Adrenal gland (tissue), 5 donors: ENCODE measurements around the gene CRYBG2.

Source experiments
- CTCF ChIP-seq, 6 experiments: fragments of 450-650 bp in 4 of 6; fragments of 200-600 bp in 2 of 6; sonication (generic) in 1 of 6; IDR thresholded peaks; 1 replicate in 5 of 6; 2 replicates in 1 of 6; pipeline versions ENCODE4 v1.5.1 to v1.8.0; 2016 to 2021; ENCODE audit warnings: antibody characterized with exemption in 6 of 6, mild to moderate bottlenecking in 2 of 6, moderate library complexity in 1 of 6
- POLR2A ChIP-seq, 2 donors: fragments of 450-650 bp; IDR thresholded peaks; one replicate each; pipeline ENCODE4 v1.6.1; 2017; ENCODE audit warnings: antibody characterized with exemption in 2 of 2, mild to moderate bottlenecking in 2 of 2, moderate library complexity in 1 of 2
- donor health status: DM: no; HTN: no; CAD: no.

DNA sequence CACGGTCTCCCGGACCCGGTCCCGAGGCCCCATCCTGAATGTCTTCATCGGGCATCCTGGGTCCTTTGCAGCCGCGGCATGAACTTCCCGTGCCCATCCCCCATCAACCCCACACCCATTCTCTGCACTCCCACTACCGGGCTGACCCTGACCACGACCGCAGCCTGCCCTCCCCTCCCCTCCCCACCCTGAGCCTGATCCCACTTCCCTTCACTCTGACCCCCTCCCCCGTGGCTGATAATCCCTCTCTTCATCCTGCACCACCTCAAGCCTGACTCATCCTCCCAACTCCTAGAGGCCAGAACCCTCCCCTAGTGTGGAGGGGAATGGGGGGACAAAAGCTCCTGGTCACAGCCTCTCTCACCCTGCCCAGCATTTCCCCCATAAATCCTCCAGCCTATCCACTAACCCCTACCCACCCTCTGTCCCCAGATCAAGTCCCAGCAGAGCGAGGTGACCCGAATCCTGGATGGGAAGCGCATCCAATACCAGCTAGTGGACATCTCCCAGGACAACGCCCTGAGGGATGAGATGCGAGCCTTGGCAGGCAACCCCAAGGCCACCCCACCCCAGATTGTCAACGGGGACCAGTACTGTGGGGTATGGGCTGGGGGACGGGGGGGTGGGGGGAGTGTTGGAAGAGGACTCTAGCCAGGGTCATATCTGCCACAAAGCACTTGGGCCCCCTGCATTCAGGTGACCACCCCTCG is 73.4 kb downstream of the CRYBG2 start:
- TF ChIP-seq CTCF (IDR thresholded peaks at IDR 0.05) (no peak), POLR2A (IDR thresholded peaks at IDR 0.05) (no peak)
